HG02973 (cell line): Measurements from ENCODE around the gene NFYC.

Experiments used
- ATAC-seq: cut with Tn5 transposase; IDR thresholded peaks from one replicate; pipeline ENCODE4 v1.9.1; 2021; ENCODE audit warnings: moderate library complexity; ENCODE audit not compliant: unreplicated experiment

The NFYC gene

GRCh38 chr1:40818264-40818961 lies 126.9 kb downstream of the NFYC start:
- peak; percentile 62 for ATAC-seq

GRCh38 chr1:40819101-40819500 lies 127.6 kb downstream of the NFYC start:
- ATAC-seq, result no peak

- no peak for ATAC-seq
Observed at GRCh38 chr1:40820251-40820797, 128.8 kb downstream of the NFYC start.
